Osteoblast (primary cell): ENCODE data around the gene RNF217. TPM values are rescaled to one million over a fixed set of nuclear protein-coding genes. Genes with fewer than 3 reads are reported as not detected.
"Not testable (repeated sequence)": the region's sequence is repeated elsewhere in the genome, so short reads cannot be mapped to it uniquely, and the experiment has no call there.

Experiments used
- DNase-seq: peaks from one replicate; pipeline ENCODE4 v3.0.0; 2011; ENCODE audit warnings: low spot score, mixed read lengths; ENCODE audit not compliant: insufficient read length; ENCODE audit errors: missing footprints
- H2AFZ ChIP-seq: 2 replicates; pipeline ENCODE4 v1.6.0; 2011; ENCODE audit warnings: mild to moderate bottlenecking, low read length
- H3K27ac ChIP-seq: 2 replicates; pipeline ENCODE4 v1.5.1; 2011; ENCODE audit warnings: mild to moderate bottlenecking, low read depth, low read length, moderate library complexity
- H3K27me3 ChIP-seq: 2 replicates; pipeline ENCODE4 v1.6.0; 2012; ENCODE audit warnings: mild to moderate bottlenecking, control low read depth, inconsistent platforms, low read length, moderate library complexity; ENCODE audit not compliant: insufficient read depth
- H3K36me3 ChIP-seq: 2 replicates; pipeline ENCODE4 v1.5.1; 2011; ENCODE audit warnings: mild to moderate bottlenecking, low read length, control low read depth, moderate library complexity; ENCODE audit not compliant: insufficient read depth
- H3K4me1 ChIP-seq: 2 replicates; pipeline ENCODE4 v1.5.1; 2011; ENCODE audit warnings: mild to moderate bottlenecking, low read length, control low read depth, moderate library complexity; ENCODE audit not compliant: insufficient read depth
- H3K4me2 ChIP-seq: 2 replicates; pipeline ENCODE4 v1.6.0; 2011; ENCODE audit warnings: mild to moderate bottlenecking, low read length; ENCODE audit not compliant: insufficient read depth
- H3K4me3 ChIP-seq: fragments of 200-600 bp; sonication (generic); 3 replicates; pipeline ENCODE4 v1.5.1; 2012; ENCODE audit warnings: mild to moderate bottlenecking, low read length, inconsistent platforms; ENCODE audit not compliant: insufficient read depth
- H3K79me2 ChIP-seq: 2 replicates; pipeline ENCODE4 v1.6.0; 2012; ENCODE audit warnings: mild to moderate bottlenecking, low read length, control low read depth, inconsistent platforms; ENCODE audit not compliant: insufficient read depth
- H3K9me3 ChIP-seq: 2 replicates; pipeline ENCODE4 v1.5.1; 2011; ENCODE audit warnings: low read depth, low read length, control low read depth
- H4K20me1 ChIP-seq: 2 replicates; pipeline ENCODE4 v1.6.0; 2012; ENCODE audit warnings: mild to moderate bottlenecking, low read length, control low read depth; ENCODE audit not compliant: insufficient read depth
- CTCF ChIP-seq: IDR thresholded peaks from 2 replicates; pipeline ENCODE4 v1.5.1; 2011; ENCODE audit warnings: mild to moderate bottlenecking, low read depth, low read length, moderate library complexity; ENCODE audit errors: extremely low read depth
- total RNA-seq: library from RNA; depleted of rRNA; stranded (reverse); fragments of >200 nt; gene quantifications from 2 replicates; pipeline ENCODE4 v1.2.3, GENCODE V29; 2012

The RNF217 gene
- total RNA-seq, 1 donor, result 22.8 TPM

GRCh38 chr6:125027287-125027686 is 65.0 kb downstream of the RNF217 start:
- H3K27me3 ChIP-seq, result no peaks in the 10 kb centered on the region
- peaks cover 34% of the 10 kb centered on the region for H3K79me2 ChIP-seq
- H3K9me3 ChIP-seq, result no peaks in the 10 kb centered on the region
- H4K20me1 ChIP-seq, result peaks cover 9% of the 10 kb centered on the region
- TF ChIP-seq CTCF, result no peak
- H2AFZ ChIP-seq, result no peak overlapping the region
- no peak overlapping the region for H3K4me2 ChIP-seq
- no peak overlapping the region for H3K27ac ChIP-seq
- no peaks in the 10 kb centered on the region for H3K36me3 ChIP-seq
- no peak overlapping the region for H3K4me3 ChIP-seq
- DNase-seq, result no peak
- H3K4me1 ChIP-seq, result no peaks in the 10 kb centered on the region

GRCh38 chr6:125030969-125031368 is 68.7 kb downstream of the RNF217 start:
- no peak overlapping the region for H3K27ac ChIP-seq
- no peak for DNase-seq
- H3K36me3 ChIP-seq, result no peaks in the 10 kb centered on the region
- no peak overlapping the region for H2AFZ ChIP-seq
- TF ChIP-seq CTCF, result no peak
- H3K4me1 ChIP-seq, result no peaks in the 10 kb centered on the region
- H4K20me1 ChIP-seq, result peaks cover 5% of the 10 kb centered on the region
- H3K79me2 ChIP-seq, result peaks cover 24% of the 10 kb centered on the region
- no peaks in the 10 kb centered on the region for H3K9me3 ChIP-seq
- H3K4me2 ChIP-seq, result no peak overlapping the region
- no peaks in the 10 kb centered on the region for H3K27me3 ChIP-seq
- H3K4me3 ChIP-seq, result no peak overlapping the region

DNA sequence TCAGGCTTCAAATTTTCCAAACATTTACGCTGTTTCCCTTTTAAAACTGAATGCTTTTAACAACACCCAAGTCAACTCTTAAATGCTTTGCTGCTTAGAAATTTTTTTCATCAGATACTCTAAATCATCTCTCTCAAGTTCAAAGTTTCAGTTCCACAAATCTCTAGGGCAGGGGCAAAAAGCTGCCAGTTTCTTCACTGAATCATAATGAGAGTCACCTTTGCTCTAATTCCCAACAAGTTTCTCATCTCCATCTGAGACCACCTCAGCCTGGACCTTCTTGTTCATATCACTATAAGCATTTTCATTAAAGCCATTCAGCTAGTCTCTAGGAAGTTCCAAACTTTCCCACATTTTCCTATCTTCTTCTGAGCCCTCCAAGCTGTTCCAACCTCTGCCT is 69.1 kb downstream of the RNF217 start:
- no peak for TF ChIP-seq CTCF
- H3K4me3 ChIP-seq, result no peak overlapping the region
- H2AFZ ChIP-seq, result no peak overlapping the region
- no peaks in the 10 kb centered on the region for H3K36me3 ChIP-seq
- H3K4me2 ChIP-seq, result no peak overlapping the region
- H3K9me3 ChIP-seq, result no peaks in the 10 kb centered on the region
- H3K79me2 ChIP-seq, result peaks cover 20% of the 10 kb centered on the region
- no peak for DNase-seq
- H3K27ac ChIP-seq, result no peak overlapping the region
- peaks cover 3% of the 10 kb centered on the region for H4K20me1 ChIP-seq
- no peaks in the 10 kb centered on the region for H3K4me1 ChIP-seq
- H3K27me3 ChIP-seq, result no peaks in the 10 kb centered on the region

DNA sequence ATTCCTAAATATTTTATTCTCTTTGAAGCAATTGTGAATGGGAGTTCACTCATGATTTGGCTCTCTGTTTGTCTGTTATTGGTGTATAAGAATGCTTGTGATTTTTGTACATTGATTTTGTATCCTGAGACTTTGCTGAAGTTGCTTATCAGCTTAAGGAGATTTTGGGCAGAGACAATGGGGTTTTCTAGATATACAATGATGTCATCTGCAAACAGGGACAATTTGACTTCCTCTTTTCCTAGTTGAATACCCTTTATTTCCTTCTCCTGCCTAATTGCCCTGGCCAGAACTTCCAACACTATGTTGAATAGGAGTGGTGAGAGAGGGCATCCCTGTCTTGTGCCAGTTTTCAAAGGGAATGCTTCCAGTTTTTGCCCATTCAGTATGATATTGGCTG is 72.7 kb downstream of the RNF217 start:
- H3K9me3 ChIP-seq, H3K36me3 ChIP-seq, H3K4me1 ChIP-seq, H3K4me3 ChIP-seq, H2AFZ ChIP-seq, DNase-seq, H3K27me3 ChIP-seq, H3K4me2 ChIP-seq, H3K27ac ChIP-seq: not testable (repeated sequence)
- Histone ChIP-seq H3K79me2 (peaks cover 21% of the 10 kb centered on the region), H4K20me1 (peaks cover 13% of the 10 kb centered on the region)

DNA sequence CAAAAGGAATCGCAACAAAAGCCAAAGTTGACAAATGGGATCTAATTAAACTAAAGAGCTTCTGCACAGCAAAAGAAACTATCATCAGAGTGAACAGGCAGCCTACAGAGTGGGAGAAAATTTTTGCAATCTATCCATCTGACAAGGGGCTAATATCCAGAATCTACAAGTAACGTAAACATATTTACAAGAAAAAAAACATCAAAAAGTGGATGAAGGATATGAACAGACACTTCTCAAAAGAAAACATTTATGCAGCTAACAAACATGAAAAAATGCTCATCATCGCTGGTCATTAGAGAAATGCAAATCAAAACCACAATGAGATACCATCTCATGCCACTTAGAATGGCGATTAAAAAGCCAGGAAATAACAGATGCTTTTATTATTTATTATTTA is 74.2 kb downstream of the RNF217 start:
- not testable (repeated sequence) for H3K27ac ChIP-seq

More for the DNA sequence above, 74.2 kb downstream of the RNF217 start:
- not testable (repeated sequence) for H3K4me1 ChIP-seq, H3K36me3 ChIP-seq, H3K4me3 ChIP-seq, DNase-seq, H3K9me3 ChIP-seq, H3K4me2 ChIP-seq, H3K27me3 ChIP-seq, H2AFZ ChIP-seq
- Histone ChIP-seq H3K79me2 (peaks cover 21% of the 10 kb centered on the region), H4K20me1 (peaks cover 13% of the 10 kb centered on the region)
